ENCODE data around the gene PSMD5.

GRCh38 chr9:120869360-120869687, 26.6 kb upstream of the PSMD5 start:
- no peak for TF ChIP-seq CTCF (IDR thresholded peaks at IDR 0.05; ENCODE audit: borderline replicate concordance, extremely low read depth, low read length, poor library complexity, severe bottlenecking)
- TF ChIP-seq EZH2 (IDR thresholded peaks at IDR 0.05; ENCODE audit: borderline replicate concordance, low read depth, low read length, severe bottlenecking) = no peak
